ENCODE data around the gene MAB21L3. TPM values are rescaled to one million over a fixed set of nuclear protein-coding genes. Genes with fewer than 3 reads are reported as not detected.
A peak's percentile ranks its signal among the peaks of the same experiment; 100 is the strongest.

The MAB21L3 gene
- total RNA-seq, 3 donors from 2014 or later = 0.29 to 0.80 TPM; not detected in 1

GRCh38 chr1:116164604-116165368 is 53.6 kb downstream of the MAB21L3 start:
- no peak for DNase-seq (ENCODE audit: low spot score in 2 of 2)
- H3K27me3 ChIP-seq = no peaks in the 10 kb centered on the region
- no peak for TF ChIP-seq POLR2AphosphoS5 (IDR thresholded peaks at IDR 0.05)
- no peak for TF ChIP-seq POLR2A (IDR thresholded peaks at IDR 0.05)
- TF ChIP-seq, protein P1, sequence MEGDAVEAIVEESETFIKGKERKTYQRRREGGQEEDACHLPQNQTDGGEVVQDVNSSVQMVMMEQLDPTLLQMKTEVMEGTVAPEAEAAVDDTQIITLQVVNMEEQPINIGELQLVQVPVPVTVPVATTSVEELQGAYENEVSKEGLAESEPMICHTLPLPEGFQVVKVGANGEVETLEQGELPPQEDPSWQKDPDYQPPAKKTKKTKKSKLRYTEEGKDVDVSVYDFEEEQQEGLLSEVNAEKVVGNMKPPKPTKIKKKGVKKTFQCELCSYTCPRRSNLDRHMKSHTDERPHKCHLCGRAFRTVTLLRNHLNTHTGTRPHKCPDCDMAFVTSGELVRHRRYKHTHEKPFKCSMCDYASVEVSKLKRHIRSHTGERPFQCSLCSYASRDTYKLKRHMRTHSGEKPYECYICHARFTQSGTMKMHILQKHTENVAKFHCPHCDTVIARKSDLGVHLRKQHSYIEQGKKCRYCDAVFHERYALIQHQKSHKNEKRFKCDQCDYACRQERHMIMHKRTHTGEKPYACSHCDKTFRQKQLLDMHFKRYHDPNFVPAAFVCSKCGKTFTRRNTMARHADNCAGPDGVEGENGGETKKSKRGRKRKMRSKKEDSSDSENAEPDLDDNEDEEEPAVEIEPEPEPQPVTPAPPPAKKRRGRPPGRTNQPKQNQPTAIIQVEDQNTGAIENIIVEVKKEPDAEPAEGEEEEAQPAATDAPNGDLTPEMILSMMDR (IDR thresholded peaks at IDR 0.05) = no peak
- peak overlapping the region in 1 of 3 donors; percentile 22 for H3K4me3 ChIP-seq
- H3K27ac ChIP-seq = peak overlapping the region; percentile 54 to 81
- intact Hi-C loops (cut with DNase I; ENCODE audit: low total_unique reads) = no loop called here
- H3K9me3 ChIP-seq = no peaks in the 10 kb centered on the region
- H3K4me1 ChIP-seq = peaks cover 0 to 3% of the 10 kb centered on the region in 2 donors
- no peaks in the 10 kb centered on the region for H3K36me3 ChIP-seq

DNA sequence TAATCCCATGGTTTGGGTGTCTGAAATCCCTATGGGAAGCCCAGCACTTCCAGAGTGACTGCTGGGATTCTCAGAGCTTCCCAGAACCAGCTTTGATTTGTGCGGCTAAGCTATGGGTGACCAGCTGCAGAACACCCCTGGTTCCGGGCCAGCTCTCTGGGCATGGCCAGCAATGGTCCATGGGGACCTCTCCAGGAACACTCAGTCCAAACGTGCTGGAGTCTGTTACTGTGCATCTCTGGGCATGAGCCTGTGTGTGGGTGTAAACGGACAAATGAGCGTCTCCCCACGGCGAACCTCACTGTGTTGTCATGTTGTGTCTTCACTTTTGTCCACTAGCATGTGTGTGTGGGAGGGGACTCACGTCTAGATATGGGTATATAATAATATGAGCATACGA is 54.4 kb downstream of the MAB21L3 start:
- intact Hi-C loops (cut with DNase I; ENCODE audit: low total_unique reads) = no loop called here
- DNase-seq (ENCODE audit: low spot score in 2 of 2) = no peak
- Histone ChIP-seq H3K27ac (peak overlapping the region; percentile 54 to 81), H3K4me3 (no peak overlapping the region), H3K36me3 (no peaks in the 10 kb centered on the region), H3K9me3 (no peaks in the 10 kb centered on the region), H3K27me3 (no peaks in the 10 kb centered on the region), H3K4me1 (peaks cover 0 to 3% of the 10 kb centered on the region in 2 donors)
- TF ChIP-seq, protein P1 (IDR thresholded peaks at IDR 0.05) = no peak
- TF ChIP-seq POLR2AphosphoS5 (IDR thresholded peaks at IDR 0.05) = no peak
- TF ChIP-seq POLR2A (IDR thresholded peaks at IDR 0.05) = no peak

- H3K27ac ChIP-seq = peak overlapping the region in 1 of 2 donors; percentile 81
- H3K9me3 ChIP-seq = no peaks in the 10 kb centered on the region
- no peak overlapping the region for H3K4me3 ChIP-seq
- H3K27me3 ChIP-seq = no peaks in the 10 kb centered on the region
- no peak for DNase-seq (ENCODE audit: low spot score in 2 of 2)
- intact Hi-C loops (cut with DNase I; ENCODE audit: low total_unique reads) = no loop called here
- TF ChIP-seq POLR2A (IDR thresholded peaks at IDR 0.05) = no peak
- TF ChIP-seq, protein P1 (IDR thresholded peaks at IDR 0.05) = no peak
- TF ChIP-seq POLR2AphosphoS5 (IDR thresholded peaks at IDR 0.05) = no peak
- peaks cover 0 to 3% of the 10 kb centered on the region in 2 donors for H3K4me1 ChIP-seq
- no peaks in the 10 kb centered on the region for H3K36me3 ChIP-seq
Observed at GRCh38 chr1:116166011-116166571, 54.9 kb downstream of the MAB21L3 start.

- Histone ChIP-seq H3K4me3 (no peak overlapping the region), H3K27ac (peak overlapping the region in 1 of 2 donors; percentile 34), H3K27me3 (no peaks in the 10 kb centered on the region), H3K9me3 (no peaks in the 10 kb centered on the region), H3K4me1 (peaks cover 0 to 3% of the 10 kb centered on the region in 2 donors), H3K36me3 (no peaks in the 10 kb centered on the region)
- TF ChIP-seq, protein P1 (IDR thresholded peaks at IDR 0.05) = no peak
- no peak for TF ChIP-seq POLR2AphosphoS5 (IDR thresholded peaks at IDR 0.05)
- TF ChIP-seq POLR2A (IDR thresholded peaks at IDR 0.05) = no peak
- intact Hi-C loops (cut with DNase I; ENCODE audit: low total_unique reads) = no loop called here
- DNase-seq (ENCODE audit: low spot score in 2 of 2) = no peak
Observed at GRCh38 chr1:116166655-116167054, 55.5 kb downstream of the MAB21L3 start.

DNA sequence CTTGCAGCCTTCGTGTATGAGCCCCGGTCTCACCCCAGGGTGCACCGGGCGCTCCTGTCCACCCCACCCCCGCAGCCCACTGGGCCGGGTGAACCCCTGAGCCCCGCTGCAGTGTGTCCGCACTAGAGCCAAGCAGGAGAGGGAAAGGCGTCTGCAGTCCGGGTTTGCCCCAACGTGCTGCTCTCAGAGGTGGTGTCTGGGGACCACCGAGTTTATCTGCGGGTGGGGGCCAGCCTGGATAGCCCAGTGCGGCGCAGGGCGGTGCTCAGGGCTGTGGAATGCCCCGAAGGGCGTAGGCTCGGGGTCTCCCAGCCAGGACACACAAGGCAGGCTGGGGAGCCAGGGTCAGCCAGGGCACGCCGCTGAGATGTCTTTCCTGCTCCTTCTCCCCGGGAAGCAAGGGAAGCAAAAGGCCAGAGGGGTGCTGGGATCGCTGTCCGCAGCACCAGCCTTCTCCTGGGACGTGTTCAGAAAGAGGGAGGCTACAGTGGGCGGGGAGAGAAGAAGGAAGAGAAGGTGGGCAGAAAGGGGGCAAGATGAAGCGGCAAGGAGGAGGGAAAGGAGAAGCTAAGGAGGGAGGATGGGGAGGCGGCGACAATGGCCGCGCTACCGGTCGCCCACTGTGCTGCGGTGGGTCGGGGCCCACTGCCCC is 56.6 kb downstream of the MAB21L3 start:
- peak overlapping the region; percentile 83 to 84 for H3K27ac ChIP-seq
- DNase-seq (ENCODE audit: low spot score in 2 of 2) = no peak
- intact Hi-C loops (cut with DNase I; ENCODE audit: low total_unique reads) = no loop called here
- H3K4me1 ChIP-seq = peaks cover 0 to 3% of the 10 kb centered on the region in 2 donors
- no peaks in the 10 kb centered on the region for H3K36me3 ChIP-seq
- H3K4me3 ChIP-seq = peak overlapping the region; percentile 39 to 78 (median 64)
- H3K9me3 ChIP-seq = no peaks in the 10 kb centered on the region
- no peaks in the 10 kb centered on the region for H3K27me3 ChIP-seq
- TF ChIP-seq POLR2A (IDR thresholded peaks at IDR 0.05) (no peak), POLR2AphosphoS5 (IDR thresholded peaks at IDR 0.05) (no peak)
- TF ChIP-seq, protein P1 (IDR thresholded peaks at IDR 0.05) = no peak

Data from breast epithelium (tissue), 4 donors.